HG02798 (cell line): Measurements from ENCODE around the gene RPS6KB1.
"Not testable (repeated sequence)": the region's sequence is repeated elsewhere in the genome, so short reads cannot be mapped to it uniquely, and the experiment has no call there.

Experiments
- ATAC-seq: cut with Tn5 transposase; IDR thresholded peaks from one replicate; pipeline ENCODE4 v1.9.1; 2021; ENCODE audit warnings: mild to moderate bottlenecking; ENCODE audit not compliant: unreplicated experiment, poor library complexity

Gene RPS6KB1

DNA sequence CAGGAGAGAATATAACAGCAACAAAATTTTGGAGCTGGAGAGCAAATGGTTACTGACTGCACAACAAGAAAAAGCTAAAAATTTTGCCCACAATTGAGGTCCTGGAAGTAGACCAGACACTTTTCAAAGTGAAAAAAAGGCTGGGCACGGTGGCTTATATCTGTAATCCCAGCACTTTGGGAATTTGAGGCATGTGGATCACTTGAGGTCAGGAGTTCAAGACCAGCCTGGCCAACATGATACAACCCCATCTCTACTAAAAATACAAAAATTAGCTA is 23.0 kb upstream of the RPS6KB1 start:
- no peak for ATAC-seq

DNA sequence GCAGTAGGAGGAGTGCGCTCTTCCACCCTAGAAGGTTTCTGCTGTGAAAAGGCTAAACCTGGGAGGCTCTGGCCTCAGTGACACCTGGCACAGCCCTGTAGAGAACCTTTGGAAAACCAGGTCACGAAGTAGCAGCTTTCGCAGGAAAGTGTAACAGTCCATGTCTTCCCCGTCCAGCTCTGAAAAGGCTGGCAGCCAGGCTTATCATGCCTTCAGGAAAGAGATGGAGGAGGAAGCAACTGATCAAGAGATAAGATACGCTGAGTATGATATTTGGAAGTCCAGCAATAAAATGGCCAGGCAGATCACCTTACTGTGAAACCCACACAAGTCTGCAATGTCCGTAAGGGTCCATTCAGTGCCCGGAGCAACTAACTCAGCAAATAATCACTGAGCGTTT is 22.4 kb upstream of the RPS6KB1 start:
- ATAC-seq = no peak

DNA sequence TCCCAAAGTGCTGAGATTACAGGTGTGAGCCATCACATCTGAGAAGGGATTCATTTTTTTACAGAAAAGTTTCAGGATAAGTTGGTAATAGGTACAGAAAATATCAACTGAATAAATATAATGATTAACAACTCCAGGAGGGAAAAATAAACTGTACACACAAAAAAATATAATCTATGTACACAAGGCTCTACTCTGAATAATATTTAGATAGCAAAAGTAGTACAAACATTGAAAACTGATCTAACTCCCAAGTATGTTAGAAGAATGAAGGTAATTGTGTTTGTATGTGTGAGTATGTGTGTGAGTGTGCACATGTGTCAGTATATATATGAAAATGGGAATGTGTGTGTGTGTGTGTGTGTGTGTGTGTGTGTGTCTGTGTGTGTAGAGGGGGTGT is 20.6 kb upstream of the RPS6KB1 start:
- ATAC-seq = no peak

DNA sequence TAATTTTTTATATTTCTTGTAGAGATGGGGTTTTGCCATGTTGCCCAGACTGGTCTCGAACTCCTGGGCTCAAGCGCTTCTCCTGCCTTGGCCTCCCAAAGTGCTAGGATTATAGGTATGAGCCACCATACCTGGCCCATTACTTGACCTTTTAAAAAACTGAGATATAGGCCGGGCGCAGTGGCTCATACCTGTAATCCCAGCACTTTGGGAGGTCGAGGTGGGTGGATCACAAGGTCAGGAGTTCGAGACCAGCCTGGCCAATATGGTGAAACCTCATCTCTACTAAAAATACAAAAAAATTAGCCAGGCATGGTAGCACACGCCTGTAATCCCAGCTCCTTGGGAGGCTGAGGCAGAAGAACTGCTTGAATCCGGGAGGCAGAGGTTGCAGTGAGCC is 19.5 kb upstream of the RPS6KB1 start:
- not testable (repeated sequence) for ATAC-seq

DNA sequence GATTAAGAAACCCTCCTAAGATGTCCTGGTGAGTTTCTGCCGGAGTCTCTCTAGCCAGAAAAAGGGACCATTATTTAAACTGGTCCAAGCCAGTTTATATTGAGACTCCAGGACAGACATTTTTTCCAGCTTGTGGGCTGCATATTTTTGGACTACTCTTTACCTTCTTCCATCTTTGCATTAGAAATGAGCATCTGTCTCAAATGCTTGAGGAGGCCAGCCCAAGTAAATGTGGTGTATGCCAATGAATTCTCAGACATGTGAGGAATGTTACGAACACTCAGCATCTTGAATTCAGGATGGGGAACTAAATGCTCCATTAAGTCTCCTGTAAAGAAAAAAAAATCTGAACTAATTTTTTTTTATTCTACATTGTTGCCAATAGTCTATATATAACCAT is 18.5 kb upstream of the RPS6KB1 start:
- ATAC-seq = no peak

DNA sequence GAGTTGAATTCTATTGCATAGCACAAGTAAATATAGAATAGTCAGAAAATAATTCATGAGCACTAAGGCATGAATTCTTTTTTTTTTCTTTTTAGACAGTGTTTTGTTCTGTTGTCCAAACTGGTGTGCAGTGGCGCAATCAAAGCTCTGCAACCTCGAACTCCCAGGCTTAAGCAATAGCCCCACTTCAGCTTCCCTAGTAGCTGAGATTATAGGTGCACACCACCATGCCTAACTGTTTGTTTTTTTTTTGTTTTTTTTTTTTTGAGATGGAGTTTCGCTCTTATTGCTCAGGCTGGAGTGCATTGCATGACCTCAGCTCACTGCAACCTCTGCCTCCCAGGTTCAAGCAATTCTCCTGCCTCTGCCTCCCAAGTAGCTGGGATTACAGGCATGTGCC is 16.8 kb upstream of the RPS6KB1 start:
- ATAC-seq = no peak

DNA sequence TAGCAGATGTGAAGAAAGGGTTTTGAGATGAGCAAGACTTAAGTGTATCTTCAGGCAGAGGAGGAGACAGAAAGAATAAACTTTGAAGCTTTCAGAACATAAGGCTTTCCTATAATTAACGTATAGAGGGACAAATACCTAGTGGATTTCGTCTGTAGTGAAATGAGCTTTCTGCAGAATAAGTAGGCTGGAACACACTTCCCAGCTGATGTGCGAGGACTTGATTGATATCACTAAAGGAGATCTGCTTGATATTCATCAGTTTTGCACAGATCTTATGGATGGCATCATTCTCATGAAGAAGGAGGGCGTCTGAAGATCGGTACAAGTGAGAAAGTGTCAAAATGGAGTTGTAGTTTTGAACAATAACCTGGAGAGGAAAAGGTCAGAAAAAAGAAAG is 15.0 kb upstream of the RPS6KB1 start:
- no peak for ATAC-seq

DNA sequence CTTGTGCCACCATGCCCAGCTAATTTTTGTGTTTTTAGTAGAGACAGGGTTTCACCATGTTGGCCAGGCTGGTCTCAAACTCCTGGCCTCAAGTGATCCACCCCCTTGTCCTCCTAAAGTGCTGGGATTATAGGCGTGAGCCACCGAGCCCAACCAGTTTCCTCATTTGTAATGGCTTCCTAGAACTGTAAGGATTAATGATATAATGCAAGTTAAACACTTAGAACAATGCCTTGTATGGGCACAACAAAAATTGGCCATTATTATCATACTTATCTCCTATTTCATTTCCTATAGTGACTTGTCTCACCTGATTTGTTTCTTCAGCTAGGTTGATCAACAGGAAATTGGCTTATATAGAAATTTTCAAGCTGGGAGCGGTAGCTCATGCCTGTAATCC is 14.3 kb upstream of the RPS6KB1 start:
- no peak for ATAC-seq

DNA sequence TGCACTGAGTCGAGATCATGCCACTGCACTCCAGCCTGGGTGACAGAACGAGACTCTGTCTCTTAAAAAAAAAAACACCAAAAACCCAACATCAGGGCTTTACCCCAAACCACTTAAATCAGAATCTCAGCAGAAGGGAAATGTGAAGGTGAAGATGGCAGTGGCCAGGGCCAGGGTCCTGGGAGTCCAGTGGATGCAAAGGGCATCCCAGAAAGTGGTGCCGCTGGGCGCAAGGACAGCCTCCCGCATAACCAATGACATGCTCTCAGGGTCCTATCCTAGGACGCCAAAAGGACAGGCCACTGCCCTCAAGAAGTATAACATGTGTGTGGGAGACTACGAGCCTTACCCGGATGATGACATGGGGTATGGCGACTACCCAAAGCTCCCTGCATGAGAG is 8.1 kb upstream of the RPS6KB1 start:
- ATAC-seq = no peak

DNA sequence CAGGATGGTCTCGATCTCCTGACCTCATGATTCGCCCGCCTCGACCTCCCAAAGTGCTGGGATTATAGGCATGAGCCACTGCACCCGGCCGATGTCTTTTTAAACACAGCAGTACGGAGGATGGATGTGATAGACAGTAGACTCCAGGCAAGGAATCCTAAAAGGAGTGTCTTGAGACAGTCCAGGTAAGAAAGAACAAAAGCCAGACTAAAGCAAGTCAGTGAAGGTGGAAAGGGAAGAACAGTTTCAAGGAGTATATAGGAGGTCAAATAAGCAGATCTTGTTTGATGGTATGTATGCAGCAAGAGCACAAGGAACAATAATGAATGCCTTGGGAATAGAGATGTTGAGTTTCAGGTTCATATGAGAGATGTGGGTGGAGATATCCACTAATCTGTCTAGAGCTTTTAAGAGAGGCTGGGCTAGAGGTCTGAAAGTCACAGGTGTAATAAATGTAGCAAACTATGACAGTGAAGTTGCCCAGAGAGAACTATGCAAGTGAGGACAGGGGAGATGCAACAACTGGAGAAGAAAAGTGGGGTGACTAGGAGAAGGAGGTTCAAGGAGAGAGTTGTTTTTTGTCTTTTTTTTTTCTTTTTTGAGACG is 4.7 kb upstream of the RPS6KB1 start:
- no peak for ATAC-seq

DNA sequence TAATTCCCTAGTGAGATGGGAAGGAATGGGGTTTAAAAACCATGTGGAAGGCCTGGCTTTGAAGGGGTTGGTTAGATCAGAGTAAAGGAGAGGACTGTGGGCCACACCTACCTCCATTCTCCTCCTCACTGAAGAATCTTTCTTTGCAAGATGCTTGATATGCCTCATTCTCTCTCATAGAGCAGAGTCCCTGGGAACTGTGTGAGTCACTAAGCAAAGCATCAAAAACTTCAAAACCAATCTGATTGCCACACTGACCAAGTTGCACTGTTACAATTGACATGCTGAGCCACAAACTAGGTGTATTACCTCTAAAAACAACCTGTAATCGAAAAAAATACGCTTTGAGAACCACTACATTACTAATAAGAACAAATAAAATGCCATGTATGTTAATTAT is 2.2 kb upstream of the RPS6KB1 start:
- ATAC-seq = no peak

DNA sequence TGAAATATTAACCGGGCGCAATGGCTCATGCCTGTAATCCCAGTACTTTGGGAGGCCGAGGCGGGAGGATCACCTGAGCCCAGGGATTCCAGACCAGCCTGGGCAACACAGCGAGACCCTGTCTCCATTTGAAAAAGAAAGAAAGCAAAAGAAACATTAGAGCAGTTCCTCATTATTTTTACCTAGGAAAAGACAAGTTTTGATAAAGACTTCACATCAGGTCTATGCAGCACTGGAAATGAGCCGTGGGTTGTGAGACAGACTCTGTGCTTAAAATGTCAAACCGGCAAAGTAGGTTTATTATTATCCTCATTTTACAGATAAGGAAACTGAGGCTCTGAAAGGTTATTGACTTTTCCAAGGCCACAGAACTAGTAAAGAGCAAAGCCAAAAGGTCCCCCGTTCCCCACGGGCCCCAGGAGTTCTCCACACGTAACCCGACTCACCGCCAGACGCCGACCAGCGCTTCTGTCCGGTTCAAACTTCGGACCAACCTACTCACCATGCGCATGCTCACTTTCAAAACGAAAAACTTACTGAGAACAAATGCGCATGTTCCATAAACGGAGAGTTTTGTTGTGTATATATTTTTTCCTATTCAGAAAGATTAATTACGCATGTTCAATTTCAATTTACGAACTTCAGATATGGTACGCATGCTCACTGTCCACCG is 534 bp upstream of the RPS6KB1 start:
- ATAC-seq = peak; percentile 56

DNA sequence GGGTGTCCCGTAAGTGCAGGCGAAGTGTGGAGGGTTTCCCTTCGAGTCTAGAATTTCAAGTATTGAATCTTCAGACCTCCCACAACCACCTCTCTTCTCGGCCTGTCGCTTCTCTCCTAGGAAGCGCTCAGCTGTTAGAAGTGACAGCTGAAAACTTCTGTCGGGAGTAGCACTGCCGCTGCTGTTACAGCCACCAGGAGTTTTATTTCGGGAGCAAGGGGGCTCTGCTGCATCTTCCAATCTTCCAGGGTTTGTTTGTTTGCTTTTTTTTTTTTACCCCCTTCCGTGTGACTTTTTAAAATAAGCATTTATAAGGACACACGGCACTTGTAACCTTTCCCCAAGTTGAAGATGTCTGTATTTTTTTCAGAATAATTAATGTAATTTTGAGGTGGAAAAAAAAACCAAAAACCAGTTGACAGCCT is 767 bp downstream of the RPS6KB1 start:
- peak; percentile 2 for ATAC-seq

DNA sequence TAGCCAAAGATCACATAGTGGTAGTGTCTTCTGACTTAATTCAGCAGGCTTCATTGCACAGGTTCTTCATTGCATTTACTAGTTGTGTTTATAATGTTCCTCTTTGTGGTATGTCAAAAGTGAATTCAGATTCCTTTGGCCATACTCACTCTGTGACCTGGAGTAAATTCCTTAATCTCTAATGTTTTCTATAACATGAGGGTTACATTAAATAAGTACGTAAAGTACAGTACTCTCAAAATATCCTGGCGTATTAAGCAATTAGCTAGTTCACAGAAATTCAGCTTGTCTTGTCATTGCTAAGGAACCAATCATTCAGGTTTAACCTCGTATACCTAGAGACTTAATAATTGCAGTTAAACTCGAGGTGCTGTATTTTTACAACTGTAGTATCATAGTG is 4.2 kb downstream of the RPS6KB1 start:
- no peak for ATAC-seq

DNA sequence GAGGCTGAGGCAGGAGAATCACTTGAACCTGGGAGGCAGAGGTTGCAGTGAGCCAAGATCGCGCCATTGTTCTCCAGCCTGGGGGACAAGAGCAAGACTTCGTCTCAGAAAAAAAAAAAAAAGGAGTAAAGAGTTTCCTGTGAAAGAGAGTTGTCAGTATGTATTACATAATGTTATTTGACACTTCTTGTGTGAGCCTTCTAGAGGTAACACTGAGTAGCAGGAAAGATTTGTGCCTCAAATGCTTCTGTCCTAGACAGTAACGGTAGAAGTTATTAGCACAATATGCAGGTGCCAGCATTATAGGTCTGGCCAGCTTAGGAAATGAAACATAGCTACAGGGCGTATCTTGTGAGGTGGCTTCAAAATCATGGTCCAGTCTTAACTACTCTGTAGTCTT is 6.2 kb downstream of the RPS6KB1 start:
- ATAC-seq = no peak

DNA sequence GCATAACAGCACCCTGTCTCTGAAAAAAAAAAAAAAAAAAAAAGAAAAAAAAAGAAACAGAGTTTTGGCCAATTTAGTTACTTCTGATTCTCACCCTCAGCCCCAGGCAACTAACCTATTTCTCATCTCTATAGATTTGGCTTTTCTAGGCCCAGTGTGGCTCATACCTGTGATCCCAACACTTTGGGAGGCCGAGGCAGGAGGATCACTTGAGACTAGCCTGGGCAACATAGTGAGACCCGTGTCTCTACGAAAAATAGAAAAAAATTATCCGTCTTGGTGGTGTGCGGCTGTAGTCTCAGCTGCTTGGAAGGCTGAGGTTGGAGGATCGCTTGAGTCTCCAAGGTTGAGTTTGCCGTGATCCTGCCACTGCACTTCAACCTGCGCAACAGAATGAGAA is 8.7 kb downstream of the RPS6KB1 start:
- no peak for ATAC-seq

DNA sequence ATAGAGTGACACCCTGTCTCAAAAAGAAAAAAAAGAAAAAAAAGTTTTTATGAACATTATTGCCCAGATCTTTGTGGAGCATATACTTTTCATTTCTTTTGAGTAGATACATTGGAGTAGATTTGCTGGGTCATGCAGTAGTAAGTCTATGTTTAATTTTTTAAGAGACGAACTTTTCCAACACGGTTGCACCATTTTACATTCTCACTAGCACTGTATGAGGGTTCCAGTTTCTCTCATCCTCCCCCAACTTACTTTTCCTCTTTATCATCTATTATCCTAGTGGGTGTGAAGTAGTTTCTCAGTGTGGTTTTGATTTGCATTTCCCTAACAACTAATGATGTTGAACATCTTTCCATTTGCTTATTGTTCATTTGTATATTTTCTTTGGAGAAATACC is 10.5 kb downstream of the RPS6KB1 start:
- no peak for ATAC-seq

DNA sequence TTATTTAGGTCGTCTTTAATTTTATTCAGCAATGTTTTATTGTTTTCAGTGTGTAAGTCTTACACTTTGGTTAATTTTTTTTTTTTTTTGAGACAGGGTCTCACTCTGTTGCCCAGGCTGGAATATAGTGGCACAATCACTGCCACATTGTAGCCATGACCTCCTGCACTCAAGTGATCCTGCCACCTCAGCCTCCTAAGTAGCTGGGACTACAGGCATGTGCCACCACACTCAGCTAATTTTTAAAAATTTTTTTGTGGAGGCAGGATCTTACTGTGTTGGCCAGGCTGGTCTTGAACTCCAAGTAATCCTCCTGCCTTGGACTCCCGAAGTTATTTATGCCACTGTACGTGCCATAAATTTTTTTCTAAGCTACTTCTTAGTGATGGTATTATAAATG is 14.5 kb downstream of the RPS6KB1 start:
- no peak for ATAC-seq

DNA sequence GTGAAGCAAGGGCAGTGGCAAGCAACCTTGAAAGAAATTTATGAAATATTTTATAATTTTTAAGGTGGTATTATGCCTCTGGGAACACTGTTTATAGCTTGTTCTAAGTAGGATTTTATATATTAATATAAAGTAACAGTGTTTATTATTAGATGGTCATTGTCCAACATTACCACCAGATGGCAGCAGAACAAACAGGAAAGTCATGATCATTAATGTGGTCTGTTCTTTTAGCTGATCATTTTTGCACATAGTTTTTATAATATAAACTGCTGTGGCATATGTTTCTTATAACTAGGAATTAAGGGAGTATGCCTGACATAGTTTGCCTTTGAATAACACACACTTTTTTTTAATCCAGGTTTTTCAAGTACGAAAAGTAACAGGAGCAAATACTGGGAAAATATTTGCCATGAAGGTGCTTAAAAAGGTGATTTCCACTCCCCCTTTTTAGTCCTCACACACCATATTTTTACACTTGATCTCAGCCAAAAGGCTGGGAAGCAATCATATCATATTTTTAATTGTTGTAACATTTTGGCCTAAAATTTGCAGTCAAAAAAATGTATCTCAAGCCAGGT is 21.4 kb downstream of the RPS6KB1 start:
- no peak for ATAC-seq

DNA sequence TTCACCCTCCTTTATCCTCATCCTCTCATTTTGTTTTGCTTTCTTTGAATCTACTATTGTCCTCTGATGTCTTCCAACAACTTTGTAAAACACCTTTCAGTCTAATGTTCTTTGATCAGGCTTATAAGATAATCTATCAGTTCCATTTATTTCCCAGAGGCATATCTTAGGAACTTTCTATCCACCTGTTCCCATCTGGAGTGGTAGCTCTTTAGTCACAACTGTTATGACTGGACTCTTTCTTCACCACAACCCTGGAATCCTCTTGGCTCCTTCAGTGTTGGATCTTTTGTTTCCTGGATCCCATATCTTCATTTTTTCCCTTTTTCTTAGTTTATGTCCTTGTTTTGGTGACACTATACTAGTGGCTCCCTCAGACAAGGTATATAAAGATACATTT is 23.5 kb downstream of the RPS6KB1 start:
- ATAC-seq = no peak

DNA sequence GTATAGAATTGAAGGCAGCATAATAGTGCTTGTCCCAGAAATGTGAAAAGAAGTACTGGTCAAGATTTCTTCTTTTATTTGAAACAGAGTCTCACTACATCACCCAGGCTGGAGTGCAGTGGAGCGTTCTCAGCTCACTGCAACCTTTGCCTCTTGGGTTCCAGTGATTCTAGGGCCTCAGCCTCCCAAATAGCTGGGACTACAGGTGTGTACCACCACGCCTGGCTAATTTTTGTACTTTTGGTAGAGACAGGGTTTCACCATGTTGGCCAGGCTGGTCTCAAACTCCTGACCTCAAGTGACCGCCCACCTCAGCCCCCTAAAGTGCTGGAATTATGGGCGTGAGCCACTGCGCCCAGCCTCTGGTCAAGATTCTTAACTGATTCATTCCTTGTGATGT is 27.7 kb downstream of the RPS6KB1 start:
- not testable (repeated sequence) for ATAC-seq

DNA sequence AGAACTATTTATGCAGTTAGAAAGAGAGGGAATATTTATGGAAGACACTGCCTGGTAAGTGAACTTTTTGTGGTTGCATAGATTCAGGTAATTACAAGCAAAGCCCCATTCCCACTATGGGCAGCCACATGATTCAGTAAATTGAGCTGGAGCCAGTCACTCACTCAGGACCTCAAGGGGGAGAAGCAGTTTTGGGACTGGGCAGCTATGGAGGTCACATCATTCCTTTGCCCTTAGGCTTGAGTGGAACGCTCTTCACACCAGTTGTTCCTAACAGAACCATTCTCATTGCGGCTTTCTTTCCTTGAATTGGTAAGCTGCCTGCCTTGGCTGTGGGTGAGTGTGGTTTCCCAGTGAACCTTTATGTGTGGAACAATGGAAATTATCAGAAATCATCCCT is 37.2 kb downstream of the RPS6KB1 start:
- not testable (repeated sequence) for ATAC-seq
